ENCODE measurements around the gene OR9Q2. TPM values are rescaled to one million over a fixed set of nuclear protein-coding genes. Genes with fewer than 3 reads are reported as not detected.

The OR9Q2 gene
- total RNA-seq, 1 donor from 2014 or later, result not detected

Other genes starting within 250 kb of the OR9Q2 start
- gene OR9Q1, start 165.2 kb upstream of the OR9Q2 start, total RNA-seq, result not detected in 2 replicates
- not detected in 2 replicates for gene OR6Q1, start 158.1 kb upstream of the OR9Q2 start, total RNA-seq
- gene OR9I1, start 63.5 kb upstream of the OR9Q2 start, total RNA-seq, result not detected in 2 replicates
- gene OR1S2, start 15.1 kb downstream of the OR9Q2 start, total RNA-seq, result not detected in 2 replicates
- gene OR1S1, start 23.6 kb downstream of the OR9Q2 start, total RNA-seq, result not detected in 2 replicates
- not detected in 2 replicates for gene OR10Q1, start 39.8 kb downstream of the OR9Q2 start, total RNA-seq
- not detected in 2 replicates for gene OR10W1, start 79.2 kb downstream of the OR9Q2 start, total RNA-seq
- gene OR5B17, start 170.0 kb downstream of the OR9Q2 start, total RNA-seq, result not detected in 2 replicates
- not detected in 2 replicates for gene OR5B3, start 217.8 kb downstream of the OR9Q2 start, total RNA-seq
- not detected in 2 replicates for gene OR5B2, start 239.1 kb downstream of the OR9Q2 start, total RNA-seq